Measurements from ENCODE around the gene DOCK4. TPM values are rescaled to one million over a fixed set of nuclear protein-coding genes. Genes with fewer than 3 reads are reported as not detected.

Gene DOCK4
- total and polyA plus RNA-seq, 10 of the 15 experiments (the other 5 are each of a cell fraction or from before 2014, with no cell fraction given), result 0.03 to 0.73 (median 0.38) TPM

- TF ChIP-seq HSF1 (IDR thresholded peaks at IDR 0.05; ENCODE audit: low read depth, low read length) (no peak), LARP7 (IDR thresholded peaks at IDR 0.05) (no peak), TBL1XR1 (IDR thresholded peaks at IDR 0.05; ENCODE audit: low read depth, low read length) (no peak), ZBED1 (IDR thresholded peaks at IDR 0.05; ENCODE audit: borderline replicate concordance) (no peak), KAT2A (conservative IDR thresholded peaks at IDR 0.05; ENCODE audit: control insufficient read depth, low read depth, low read length) (no peak)
Observed at GRCh38 chr7:111694376-111694775, 511.8 kb downstream of the DOCK4 start (continued).

- no peak for TF ChIP-seq ZSCAN29 (IDR thresholded peaks at IDR 0.05)
- no peak for TF ChIP-seq BCL11A (IDR thresholded peaks at IDR 0.05; ENCODE audit: low read depth, low read length)
- TF ChIP-seq NFXL1 (IDR thresholded peaks at IDR 0.05; ENCODE audit: borderline replicate concordance), result no peak
- TF ChIP-seq SP1 (IDR thresholded peaks at IDR 0.05; ENCODE audit: low read depth, low read length), result no peak
- no peak for TF ChIP-seq TCF12 (IDR thresholded peaks at IDR 0.05; ENCODE audit: low read depth, low read length)
- TF ChIP-seq MTA3 (IDR thresholded peaks at IDR 0.05; ENCODE audit: borderline replicate concordance, low read length), result no peak
- Histone ChIP-seq H3K27me3 (replicated peaks in 1 of 2; ENCODE audit: control insufficient read depth in 2 of 2, insufficient read depth in 2 of 2, low read length in 1 of 2) (no peaks in the 10 kb centered on the region), H2AFZ (ENCODE audit: control insufficient read depth, low read depth, low read length) (no peak overlapping the region), H3K9me3 (replicated peaks; ENCODE audit: control insufficient read depth, insufficient read depth, low read length) (no peaks in the 10 kb centered on the region), H3K4me2 (ENCODE audit: control insufficient read depth, insufficient read depth) (no peak overlapping the region), H3K4me1 (ENCODE audit: control insufficient read depth, insufficient read depth, low read length) (no peaks in the 10 kb centered on the region), H3K9ac (ENCODE audit: control insufficient read depth, insufficient read depth, low read length) (no peak overlapping the region), H3K4me3 (no peak overlapping the region), H4K20me1 (ENCODE audit: control insufficient read depth, insufficient read depth) (no peaks in the 10 kb centered on the region), H3K79me2 (ENCODE audit: control insufficient read depth, insufficient read depth, low read length) (no peaks in the 10 kb centered on the region), H3K27ac (ENCODE audit: control insufficient read depth, insufficient read depth) (no peak overlapping the region), H3K36me3 (ENCODE audit: control insufficient read depth in 2 of 2, insufficient read depth in 2 of 2, low read length in 1 of 2) (no peaks in the 10 kb centered on the region)
- 34% methylated on average over 7 of the region's 7 CpGs for WGBS (ENCODE audit: insufficient coverage, insufficient replicate concordance, low lambda C conversion rate, missing lambda C conversion rate)
- ATAC-seq (no peak; the same call in 2 of the 3 replicates), FAIRE-seq (no peak), DNase-seq (ENCODE audit: low read depth, low spot score) (no peak)
- in situ Hi-C loops (cut with MboI) (no loop called here), intact Hi-C loops (cut with micrococcal nuclease; ENCODE audit: unreplicated experiment) (no loop called here)
- RAD21 ChIA-PET (ENCODE audit: unreplicated experiment), result no interaction called here
- POLR2A ChIA-PET, result no interaction called here
- SMC1A ChIA-PET (ENCODE audit: uncharacterized antibody, unreplicated experiment), result interaction anchor here (1.3 kb wide), 1 partner anchor 26 kb away, joined by 3 read pairs; no protein-coding TSS in a partner anchor
- no TSS peak for BruUV-seq (replicated peaks)
- CTCF ChIA-PET, result no interaction called here
Observed at GRCh38 chr7:111690364-111691111, 515.7 kb downstream of the DOCK4 start.
